Stimulated activated CD8-positive, alpha-beta memory T cell treated with anti-CD3 and anti-CD28 coated beads, Interleukin-4, amount 100 ng/mL, for 1 hour (primary cell): Measurements from ENCODE around the gene MYH6.

ENCODE experiments used
- DNase-seq, 2 donors: peaks; one replicate each; pipeline ENCODE4 v3.0.0-alpha.2; 2020; ENCODE audit warnings: low read depth in 2 of 2, low spot score in 1 of 2

MYH6 gene

DNA sequence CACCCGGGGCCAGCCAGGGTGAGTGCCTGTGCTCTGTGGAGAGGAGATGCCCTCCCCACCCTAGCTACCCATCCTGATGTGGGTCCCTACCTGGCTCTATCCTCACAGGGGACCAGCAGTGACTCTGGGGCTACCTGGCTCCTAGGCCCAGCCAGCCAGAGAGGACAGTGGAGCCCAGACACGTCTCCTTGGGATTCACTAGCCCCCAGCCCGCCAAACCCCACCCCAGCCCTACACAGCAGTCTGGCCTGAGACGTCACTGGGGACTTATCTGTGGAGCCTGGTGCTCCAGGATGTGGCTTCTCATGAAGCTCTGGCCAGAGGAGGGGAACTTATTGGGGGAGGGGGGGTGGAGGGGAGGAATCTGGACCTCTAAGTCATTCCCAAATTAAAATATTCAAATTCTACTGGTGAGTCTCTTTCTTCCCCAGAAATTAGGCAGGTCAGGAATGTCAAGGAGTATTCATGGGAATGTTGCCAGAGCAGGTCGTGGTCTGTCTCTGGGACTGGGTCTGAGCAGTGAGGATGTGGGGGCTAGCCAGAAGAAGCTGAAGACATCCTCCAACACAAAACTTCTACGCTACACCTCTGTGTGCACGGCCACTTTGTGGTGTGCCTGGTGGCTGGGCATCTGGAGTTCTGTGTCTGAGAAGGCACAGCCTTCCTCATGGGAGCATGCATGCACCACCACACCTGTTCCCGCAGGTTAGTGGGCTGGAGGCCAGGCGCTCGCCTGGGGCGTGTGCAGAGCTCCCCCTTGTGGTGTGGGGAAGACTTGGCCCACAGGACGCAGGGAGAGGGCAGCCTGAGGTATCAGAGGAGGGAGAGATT is 28.5 kb downstream of the MYH6 start:
- peak; percentile 22 to 39 for DNase-seq

DNA sequence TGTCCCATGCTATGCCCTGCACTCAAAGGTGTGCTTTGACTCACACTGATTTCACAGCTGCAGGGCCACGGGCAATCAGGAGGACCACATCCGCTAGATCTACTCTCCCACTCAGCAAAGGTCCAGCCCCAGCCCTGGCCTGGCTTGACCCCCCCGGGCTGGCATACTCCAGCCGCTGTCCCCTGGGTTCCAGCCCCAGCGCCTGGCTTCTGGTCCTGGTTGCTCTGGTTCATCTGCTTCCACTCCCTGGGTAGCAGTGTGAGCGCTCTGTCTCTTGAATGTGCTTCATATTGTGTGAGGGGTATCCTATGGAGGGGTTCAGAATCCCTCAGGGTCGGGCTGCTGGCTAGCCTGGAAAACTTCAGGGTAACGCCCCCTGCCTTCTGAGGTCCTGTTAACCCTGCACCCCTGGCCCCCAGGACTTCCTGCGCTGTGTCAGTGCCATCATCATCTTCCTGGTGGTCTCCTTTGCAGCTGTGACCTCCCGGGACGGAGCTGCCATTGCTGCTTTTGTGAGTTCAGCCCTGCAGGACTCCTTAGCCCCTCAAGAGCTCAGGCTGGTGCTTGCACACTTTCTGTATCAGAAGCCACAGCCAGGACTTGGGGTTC is 29.4 kb downstream of the MYH6 start:
- no peak for DNase-seq

- no peak for DNase-seq
Observed at GRCh38 chr14:23377573-23378563, 30.2 kb downstream of the MYH6 start.

- no peak for DNase-seq
Observed at GRCh38 chr14:23377198-23377550, 30.9 kb downstream of the MYH6 start.

DNA sequence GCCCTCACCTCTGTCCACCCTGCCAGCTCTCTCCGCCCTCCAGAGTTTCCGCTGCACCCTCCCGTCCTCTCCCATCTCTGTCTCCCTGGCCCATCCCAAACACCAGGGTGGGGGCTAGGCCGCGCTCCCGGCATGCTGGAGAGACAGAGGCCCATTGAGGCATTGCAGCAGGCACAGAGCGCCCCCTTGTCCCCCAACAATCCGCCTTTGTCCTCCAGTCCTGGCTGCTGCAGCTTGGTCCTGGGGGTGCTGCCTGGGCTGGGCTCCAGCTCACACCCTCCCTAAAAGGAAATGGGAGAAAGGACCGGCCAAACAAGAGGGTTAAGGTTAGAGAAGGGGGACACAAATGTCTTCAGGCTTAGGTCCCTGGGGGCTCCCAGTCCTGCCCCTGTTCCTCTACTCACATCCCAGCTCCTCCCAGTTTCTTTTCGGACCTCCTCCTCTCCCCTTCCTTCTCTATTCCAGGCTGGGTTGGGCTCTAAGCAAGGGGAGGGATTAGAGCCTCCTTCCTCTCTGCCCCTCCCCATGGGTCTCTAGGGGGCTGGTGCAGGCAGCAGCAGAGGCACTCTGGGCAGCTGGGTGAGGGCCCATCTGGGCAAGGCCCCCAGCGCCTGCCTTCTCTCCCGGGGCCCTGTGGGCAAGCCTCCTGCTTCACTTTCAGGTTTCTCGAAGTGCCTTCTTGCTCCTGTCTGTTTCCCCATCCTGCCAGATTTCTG is 31.4 kb downstream of the MYH6 start, which contains the start of gene CMTM5:
Gene CMTM5, plus strand, starts transcription at position 565 of the 716 bp plus-strand sequence. CDS start 206 bp downstream, outside the sequence.
- no peak for DNase-seq

DNA sequence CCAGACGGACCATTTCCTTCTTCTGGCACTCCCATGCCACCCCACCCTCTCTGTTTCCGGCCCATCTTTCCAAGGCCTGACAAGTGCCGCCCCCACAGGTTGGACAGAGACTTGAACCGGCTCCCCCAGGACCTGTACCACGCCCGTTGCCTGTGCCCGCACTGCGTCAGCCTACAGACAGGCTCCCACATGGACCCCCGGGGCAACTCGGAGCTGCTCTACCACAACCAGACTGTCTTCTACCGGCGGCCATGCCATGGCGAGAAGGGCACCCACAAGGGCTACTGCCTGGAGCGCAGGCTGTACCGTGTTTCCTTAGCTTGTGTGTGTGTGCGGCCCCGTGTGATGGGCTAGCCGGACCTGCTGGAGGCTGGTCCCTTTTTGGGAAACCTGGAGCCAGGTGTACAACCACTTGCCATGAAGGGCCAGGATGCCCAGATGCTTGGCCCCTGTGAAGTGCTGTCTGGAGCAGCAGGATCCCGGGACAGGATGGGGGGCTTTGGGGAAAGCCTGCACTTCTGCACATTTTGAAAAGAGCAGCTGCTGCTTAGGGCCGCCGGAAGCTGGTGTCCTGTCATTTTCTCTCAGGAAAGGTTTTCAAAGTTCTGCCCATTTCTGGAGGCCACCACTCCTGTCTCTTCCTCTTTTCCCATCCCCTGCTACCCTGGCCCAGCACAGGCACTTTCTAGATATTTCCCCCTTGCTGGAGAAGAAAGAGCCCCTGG is 32.4 kb downstream of the MYH6 start:
- no peak for DNase-seq

- no peak for DNase-seq
Observed at GRCh38 chr14:23373041-23373440, 35.0 kb downstream of the MYH6 start.

DNA sequence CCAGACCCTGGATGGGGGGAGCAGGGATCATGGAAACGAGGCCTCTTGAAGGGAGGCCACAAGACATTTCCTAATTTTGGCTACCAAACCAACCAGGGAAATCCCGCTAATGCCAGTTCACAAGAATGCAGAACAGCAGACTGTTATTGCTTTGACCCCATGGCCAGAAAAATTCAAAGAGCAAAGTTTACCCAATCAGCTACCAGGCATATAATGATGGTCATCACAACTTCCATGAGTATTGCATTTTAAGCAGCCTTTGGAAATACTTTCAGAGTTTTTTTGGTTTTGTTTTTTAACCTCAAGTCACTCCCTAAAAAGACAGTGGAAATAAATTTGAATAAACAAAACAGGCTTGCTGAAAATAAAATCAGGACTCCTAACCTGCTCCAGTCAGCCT is 35.6 kb downstream of the MYH6 start, which contains the start of gene IL25:
Gene IL25, plus strand, starts transcription at position 301 of the 400 bp plus-strand sequence.
- no peak for DNase-seq

GRCh38 chr14:23371865-23372264 is 36.2 kb downstream of the MYH6 start:
- DNase-seq, result no peak

- DNase-seq, result no peak
Observed at GRCh38 chr14:23370221-23370620, 37.9 kb downstream of the MYH6 start.

DNA sequence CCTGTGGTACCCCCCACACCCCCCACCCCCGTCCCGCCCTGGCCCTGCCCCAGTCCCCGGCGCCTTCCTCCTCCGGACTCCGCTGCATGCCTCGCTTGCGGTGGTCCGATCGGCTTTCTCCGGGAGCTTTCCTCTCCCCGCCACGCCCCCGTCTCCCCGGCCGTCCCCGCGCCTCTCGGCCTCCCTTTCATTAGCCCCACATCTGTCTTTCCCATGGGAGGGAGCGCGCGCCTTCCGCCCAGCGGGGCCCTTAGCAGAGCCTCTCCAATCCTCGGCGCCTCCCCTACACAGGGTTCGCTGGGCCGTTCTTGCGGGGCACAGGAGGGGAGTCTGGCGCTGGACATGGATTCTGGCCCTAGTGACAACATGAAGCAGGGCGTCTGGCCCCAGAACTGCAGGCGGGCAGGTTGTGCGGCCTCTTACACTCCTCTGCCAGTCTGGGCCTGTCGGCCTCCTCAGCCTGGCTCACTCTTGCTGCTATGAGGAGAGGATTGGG is 41.6 kb downstream of the MYH6 start:
- no peak for DNase-seq

DNA sequence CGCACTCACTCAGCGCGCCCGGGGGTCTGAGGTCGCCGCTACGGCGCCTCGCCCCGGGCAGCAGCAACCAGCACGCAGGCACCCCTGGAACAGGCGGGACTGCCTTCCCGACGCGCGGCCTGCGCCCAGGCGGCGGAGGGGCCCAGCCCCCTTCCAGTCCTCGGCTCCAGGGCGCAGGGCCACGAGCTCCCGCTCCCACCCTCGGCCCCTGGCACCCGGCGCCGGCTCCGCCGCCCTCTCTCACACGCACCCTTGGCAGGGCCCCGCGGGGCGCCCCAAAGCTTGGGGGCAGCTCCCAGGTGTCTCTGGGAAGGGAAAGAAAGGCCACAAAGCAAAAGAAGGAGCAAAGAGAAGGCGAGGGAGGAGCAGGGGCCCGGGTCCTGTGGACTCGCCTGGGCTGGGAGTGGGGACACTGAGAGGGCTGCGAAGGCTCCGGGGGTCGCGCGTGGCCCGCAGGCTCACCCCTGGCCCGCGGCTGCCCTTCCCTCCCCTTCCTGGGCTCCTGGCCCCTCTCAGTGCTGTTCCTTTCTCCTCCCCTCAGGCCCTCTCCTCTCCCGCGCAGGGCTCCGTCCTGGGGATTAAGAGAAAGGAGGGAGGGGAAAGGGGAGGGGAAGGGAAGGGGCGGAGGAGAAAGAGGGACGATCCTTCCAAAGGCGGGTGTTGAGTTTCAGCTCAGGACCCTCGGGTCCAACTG is 42.2 kb downstream of the MYH6 start:
- DNase-seq, result no peak

DNA sequence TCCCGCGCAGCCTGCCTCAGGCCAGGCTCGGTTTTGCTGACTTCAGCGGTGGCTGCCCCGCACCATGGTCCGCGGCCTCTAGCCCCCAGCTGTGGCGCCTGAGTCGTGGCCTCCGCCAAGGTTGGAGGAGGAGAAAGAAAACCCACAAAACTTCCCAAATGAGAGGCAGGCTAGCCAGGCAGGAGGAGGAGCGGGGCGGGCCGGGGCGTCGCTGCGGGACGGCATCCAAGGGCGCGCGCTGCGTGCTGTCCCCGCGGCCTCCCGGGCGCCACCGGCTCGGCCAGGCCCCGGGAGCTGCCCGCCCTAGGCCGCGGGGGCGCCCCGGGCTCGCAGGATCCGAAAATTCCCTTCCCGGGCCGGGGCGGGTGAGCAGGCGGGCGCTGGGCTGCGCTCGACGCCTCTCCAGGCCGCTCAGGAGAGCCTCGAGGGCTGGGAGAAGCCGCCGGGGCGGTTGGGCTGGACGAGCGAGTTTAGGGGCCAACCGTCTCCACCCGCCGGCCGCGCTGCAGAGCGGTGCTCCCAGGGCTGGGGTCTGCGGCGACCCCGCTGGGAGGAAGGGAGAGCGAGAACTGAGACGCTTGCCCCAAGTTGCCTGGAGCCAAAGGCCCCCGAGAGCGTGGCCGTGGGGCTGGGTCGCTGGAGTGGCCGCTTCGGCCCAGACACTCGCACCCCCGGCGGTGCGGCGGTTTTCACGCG is 42.9 kb downstream of the MYH6 start, which contains the start of gene EFS:
Gene EFS, minus strand, starts transcription at position 137 of the 696 bp plus-strand sequence. CDS start 147 bp downstream, outside the sequence.
- DNase-seq, result no peak

- DNase-seq, result no peak
Observed at GRCh38 chr14:23364164-23365035, 43.7 kb downstream of the MYH6 start.

- no peak for DNase-seq
Observed at GRCh38 chr14:23362200-23362599, 45.9 kb downstream of the MYH6 start.

GRCh38 chr14:23361763-23362162 is 46.3 kb downstream of the MYH6 start:
- no peak for DNase-seq

- DNase-seq, result no peak
Observed at GRCh38 chr14:23361320-23361719, 46.8 kb downstream of the MYH6 start.

DNA sequence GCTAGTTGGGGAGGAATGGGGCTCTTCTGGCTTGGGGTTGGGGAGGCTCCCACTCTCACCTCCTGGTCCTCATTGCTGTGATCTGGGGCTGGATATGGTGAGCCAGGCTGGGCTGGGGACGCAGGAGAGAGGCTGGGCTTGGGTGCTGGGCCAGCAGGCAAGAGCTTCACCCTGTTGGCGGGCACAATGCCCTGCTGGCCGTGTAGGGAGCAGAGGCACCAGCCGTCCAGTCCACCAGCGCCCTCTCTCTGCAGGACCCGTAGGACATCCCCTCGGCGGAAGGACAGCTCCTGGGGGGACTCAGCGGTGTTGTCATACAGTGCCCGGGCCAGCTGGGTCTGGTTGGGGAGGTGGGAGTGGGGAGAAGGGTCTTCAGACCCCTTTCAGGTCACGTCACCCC is 47.6 kb downstream of the MYH6 start:
- DNase-seq, result no peak
